Adipocyte (in vitro differentiated cells): ENCODE data around the gene P4HTM.

Source experiments
- DNase-seq: peaks from one replicate; pipeline ENCODE4 v3.0.0-alpha.2; 2015; ENCODE audit warnings: low read depth
- H3K27me3 ChIP-seq: replicated peaks from 2 replicates; pipeline ENCODE4 v1.7.0; 2013; ENCODE audit warnings: mild to moderate bottlenecking, low read length, moderate library complexity; ENCODE audit not compliant: control insufficient read depth, insufficient read depth
- H3K36me3 ChIP-seq: 2 replicates; pipeline ENCODE4 v1.7.0; 2013; ENCODE audit warnings: low read length, mild to moderate bottlenecking, moderate library complexity; ENCODE audit not compliant: control insufficient read depth, insufficient read depth, severe bottlenecking
- H3K4me1 ChIP-seq: 2 replicates; pipeline ENCODE4 v1.7.0; 2013; ENCODE audit warnings: mild to moderate bottlenecking, low read length, moderate library complexity; ENCODE audit not compliant: control insufficient read depth, insufficient read depth
- H3K4me3 ChIP-seq: 2 replicates; pipeline ENCODE4 v1.7.0; 2013; ENCODE audit warnings: mild to moderate bottlenecking, low read length, moderate library complexity
- H3K9ac ChIP-seq: 2 replicates; pipeline ENCODE4 v1.7.0; 2013; ENCODE audit warnings: mild to moderate bottlenecking, low read length, moderate library complexity
- H3K9me3 ChIP-seq: 2 replicates; pipeline ENCODE4 v1.7.0; 2013; ENCODE audit warnings: mild to moderate bottlenecking, low read length, moderate library complexity; ENCODE audit not compliant: control insufficient read depth

The P4HTM gene

DNA sequence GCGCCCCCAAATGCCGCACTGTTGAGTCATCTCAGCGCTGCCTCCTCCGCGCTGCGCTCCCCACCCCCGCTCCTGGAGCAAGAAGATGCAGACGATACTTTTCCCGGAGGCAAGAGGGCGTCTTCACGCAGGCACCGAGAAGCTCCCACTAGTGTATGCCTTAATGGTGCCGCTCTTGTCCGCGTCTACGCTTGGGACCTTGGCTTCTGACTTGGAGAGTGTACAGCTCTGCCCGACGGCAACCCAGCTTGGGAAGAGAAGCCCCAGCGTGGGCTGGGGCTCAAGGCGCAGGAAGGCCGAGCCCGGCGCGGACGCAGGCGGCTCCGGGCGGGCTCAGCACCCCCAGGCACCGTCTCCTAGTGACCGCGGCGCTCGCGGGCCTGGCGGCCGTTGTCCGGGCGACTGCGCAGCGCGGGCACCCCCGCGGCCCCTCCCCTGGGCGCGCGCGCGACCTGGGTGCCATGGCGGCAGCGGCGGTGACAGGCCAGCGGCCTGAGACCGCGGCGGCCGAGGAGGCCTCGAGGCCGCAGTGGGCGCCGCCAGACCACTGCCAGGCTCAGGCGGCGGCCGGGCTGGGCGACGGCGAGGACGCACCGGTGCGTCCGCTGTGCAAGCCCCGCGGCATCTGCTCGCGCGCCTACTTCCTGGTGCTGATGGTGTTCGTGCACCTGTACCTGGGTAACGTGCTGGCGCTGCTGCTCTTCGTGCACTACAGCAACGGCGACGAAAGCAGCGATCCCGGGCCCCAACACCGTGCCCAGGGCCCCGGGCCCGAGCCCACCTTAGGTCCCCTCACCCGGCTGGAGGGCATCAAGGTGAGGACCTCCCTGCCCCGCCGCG, at the start of gene P4HTM:
Gene P4HTM, plus strand, starts transcription at position 446 of the 840 bp plus-strand sequence. Its CDS starts 16 bp downstream, at position 462.
- DNase-seq, result peak; percentile 97
- Histone ChIP-seq H3K9me3 (no peaks in the 10 kb centered on the region), H3K4me1 (peaks cover 24% of the 10 kb centered on the region), H3K4me3 (peak within 1 kb of the TSS; percentile 85), H3K36me3 (peaks cover 19% of the 10 kb centered on the region), H3K9ac (peak within 1 kb of the TSS; percentile 91), H3K27me3 (no peaks in the 10 kb centered on the region)

- peaks cover 4% of the 10 kb centered on the region for H3K36me3 ChIP-seq
- no peak for DNase-seq
Observed at GRCh38 chr3:48945432-48945831, 44.6 kb upstream of the P4HTM start.

DNA sequence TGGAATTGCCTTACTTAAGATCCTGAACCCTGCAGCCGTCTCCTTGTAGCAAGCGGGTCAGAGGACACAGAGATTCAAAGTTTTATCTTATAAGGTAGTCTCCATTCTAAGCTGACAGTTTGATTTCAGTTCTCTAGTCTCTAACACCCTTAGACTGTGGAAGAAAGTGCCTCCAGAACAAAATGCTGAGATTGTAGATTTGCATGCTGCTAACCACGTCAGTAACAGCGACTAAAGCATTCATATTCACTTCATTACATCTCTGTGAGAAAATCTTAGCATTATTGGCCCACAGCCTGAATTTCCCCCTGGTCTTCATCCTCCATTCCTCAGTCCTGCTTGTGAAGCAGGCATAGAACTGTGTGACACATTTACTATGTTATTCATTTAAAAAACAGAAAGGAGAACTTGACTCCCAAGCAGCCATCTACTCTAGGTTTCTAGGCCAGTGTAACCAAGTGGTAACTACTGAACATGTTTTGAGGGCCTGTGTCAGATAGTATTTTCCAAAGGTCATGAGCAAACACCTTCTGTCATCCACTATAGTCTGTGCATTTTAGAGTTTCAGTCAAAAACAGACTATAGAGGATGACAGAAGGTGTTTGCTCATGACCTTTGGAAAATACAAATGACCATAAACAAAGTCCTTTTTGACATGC, 44.0 kb upstream of the P4HTM start:
- Histone ChIP-seq H3K36me3 (peaks cover 4% of the 10 kb centered on the region), H3K4me3 (no peak overlapping the region), H3K4me1 (peaks cover 8% of the 10 kb centered on the region), H3K9me3 (no peaks in the 10 kb centered on the region), H3K9ac (no peak overlapping the region), H3K27me3 (no peaks in the 10 kb centered on the region)
- no peak for DNase-seq

More at GRCh38 chr3:48945432-48945831, 44.6 kb upstream of the P4HTM start:
- H3K4me3 ChIP-seq, result no peak overlapping the region
- H3K4me1 ChIP-seq, result peaks cover 7% of the 10 kb centered on the region
- no peaks in the 10 kb centered on the region for H3K27me3 ChIP-seq
- H3K9ac ChIP-seq, result no peak overlapping the region
- H3K9me3 ChIP-seq, result no peaks in the 10 kb centered on the region

DNA sequence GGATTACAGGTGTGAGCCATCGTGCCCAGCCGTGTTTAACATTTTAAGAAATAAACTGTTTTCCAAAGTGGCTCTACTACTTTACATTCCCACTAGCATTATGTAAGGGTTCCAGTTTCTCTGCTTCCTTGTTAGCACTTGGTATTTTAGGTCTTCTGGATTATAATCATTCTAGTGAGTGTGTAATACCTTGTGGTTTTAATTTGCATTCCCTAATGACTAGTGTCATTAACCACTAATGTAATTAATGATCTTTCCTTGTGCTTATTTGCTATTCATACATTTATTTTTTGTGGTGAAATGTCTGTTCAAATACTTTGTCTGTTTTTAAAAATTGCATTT, 40.7 kb upstream of the P4HTM start:
- Histone ChIP-seq H3K4me1 (peaks cover 8% of the 10 kb centered on the region), H3K9me3 (no peaks in the 10 kb centered on the region), H3K4me3 (no peak overlapping the region), H3K36me3 (peaks cover 9% of the 10 kb centered on the region), H3K27me3 (no peaks in the 10 kb centered on the region), H3K9ac (no peak overlapping the region)
- DNase-seq, result no peak

GRCh38 chr3:48950051-48950450, 40.0 kb upstream of the P4HTM start:
- Histone ChIP-seq H3K9me3 (no peaks in the 10 kb centered on the region), H3K36me3 (peaks cover 10% of the 10 kb centered on the region), H3K9ac (no peak overlapping the region), H3K4me3 (no peak overlapping the region), H3K27me3 (no peaks in the 10 kb centered on the region), H3K4me1 (peaks cover 8% of the 10 kb centered on the region)
- no peak for DNase-seq

GRCh38 chr3:48951764-48952163, 38.3 kb upstream of the P4HTM start:
- Histone ChIP-seq H3K4me3 (no peak overlapping the region), H3K27me3 (no peaks in the 10 kb centered on the region), H3K9me3 (no peaks in the 10 kb centered on the region), H3K36me3 (peaks cover 9% of the 10 kb centered on the region), H3K4me1 (peaks cover 8% of the 10 kb centered on the region), H3K9ac (no peak overlapping the region)
- no peak for DNase-seq

- no peak for DNase-seq
- no peaks in the 10 kb centered on the region for H3K27me3 ChIP-seq
- H3K4me1 ChIP-seq, result peaks cover 8% of the 10 kb centered on the region
- H3K36me3 ChIP-seq, result peaks cover 10% of the 10 kb centered on the region
- no peak overlapping the region for H3K9ac ChIP-seq
- no peaks in the 10 kb centered on the region for H3K9me3 ChIP-seq
- no peak overlapping the region for H3K4me3 ChIP-seq
Observed at GRCh38 chr3:48952510-48953118, 37.4 kb upstream of the P4HTM start.

- DNase-seq, result no peak
- Histone ChIP-seq H3K4me1 (peaks cover 11% of the 10 kb centered on the region), H3K9ac (no peak overlapping the region), H3K36me3 (peaks cover 26% of the 10 kb centered on the region), H3K4me3 (no peak overlapping the region), H3K9me3 (no peaks in the 10 kb centered on the region), H3K27me3 (no peaks in the 10 kb centered on the region)
Observed at GRCh38 chr3:48957006-48957705, 32.9 kb upstream of the P4HTM start.

DNA sequence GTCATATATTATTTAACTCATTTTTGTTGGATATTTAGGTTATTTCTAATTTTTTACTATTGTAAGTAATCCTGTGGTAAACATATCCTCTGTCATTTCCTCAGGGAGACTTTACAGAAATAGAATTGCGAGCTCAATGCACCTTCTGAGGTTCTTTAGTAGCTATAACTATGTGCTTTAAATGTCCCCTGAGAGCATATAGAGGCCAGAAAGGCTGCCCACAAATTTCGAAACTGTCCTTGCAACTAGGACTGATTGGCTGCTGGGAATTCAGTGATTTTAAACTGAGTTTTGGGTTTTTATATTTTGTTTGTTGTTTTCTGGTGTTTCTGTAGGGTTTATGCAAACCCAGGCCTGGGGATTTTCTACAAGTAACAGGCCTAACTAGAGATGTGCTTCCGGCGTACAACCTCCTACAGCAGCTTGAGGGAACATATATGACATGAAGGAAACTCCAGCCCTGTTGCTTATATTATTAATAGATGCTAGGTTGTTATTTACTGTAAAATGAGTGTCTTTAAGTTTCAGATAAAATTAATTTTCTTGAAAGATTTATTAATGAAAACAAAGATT, 29.1 kb upstream of the P4HTM start:
- Histone ChIP-seq H3K36me3 (peaks cover 34% of the 10 kb centered on the region), H3K4me3 (peak overlapping the region; percentile 58)
- DNase-seq, result peak; percentile 80

GRCh38 chr3:48962340-48962739, 27.7 kb upstream of the P4HTM start:
- Histone ChIP-seq H3K27me3 (no peaks in the 10 kb centered on the region), H3K9ac (no peak overlapping the region), H3K36me3 (peaks cover 46% of the 10 kb centered on the region), H3K9me3 (no peaks in the 10 kb centered on the region), H3K4me3 (no peak overlapping the region), H3K4me1 (peaks cover 11% of the 10 kb centered on the region)
- no peak for DNase-seq

More for the DNA sequence above, 29.1 kb upstream of the P4HTM start:
- Histone ChIP-seq H3K4me1 (peaks cover 11% of the 10 kb centered on the region), H3K9ac (peak overlapping the region; percentile 37), H3K9me3 (no peaks in the 10 kb centered on the region), H3K27me3 (no peaks in the 10 kb centered on the region)
